Measurements from ENCODE around the gene C4B. TPM values are rescaled to one million over a fixed set of nuclear protein-coding genes. Genes with fewer than 3 reads are reported as not detected.

The C4B gene
- total and polyA plus RNA-seq, 9 of the 15 experiments (the other 6 are each of a cell fraction or from before 2014, with no cell fraction given): 0.32 to 8.8 (median 5.4) TPM

DNA sequence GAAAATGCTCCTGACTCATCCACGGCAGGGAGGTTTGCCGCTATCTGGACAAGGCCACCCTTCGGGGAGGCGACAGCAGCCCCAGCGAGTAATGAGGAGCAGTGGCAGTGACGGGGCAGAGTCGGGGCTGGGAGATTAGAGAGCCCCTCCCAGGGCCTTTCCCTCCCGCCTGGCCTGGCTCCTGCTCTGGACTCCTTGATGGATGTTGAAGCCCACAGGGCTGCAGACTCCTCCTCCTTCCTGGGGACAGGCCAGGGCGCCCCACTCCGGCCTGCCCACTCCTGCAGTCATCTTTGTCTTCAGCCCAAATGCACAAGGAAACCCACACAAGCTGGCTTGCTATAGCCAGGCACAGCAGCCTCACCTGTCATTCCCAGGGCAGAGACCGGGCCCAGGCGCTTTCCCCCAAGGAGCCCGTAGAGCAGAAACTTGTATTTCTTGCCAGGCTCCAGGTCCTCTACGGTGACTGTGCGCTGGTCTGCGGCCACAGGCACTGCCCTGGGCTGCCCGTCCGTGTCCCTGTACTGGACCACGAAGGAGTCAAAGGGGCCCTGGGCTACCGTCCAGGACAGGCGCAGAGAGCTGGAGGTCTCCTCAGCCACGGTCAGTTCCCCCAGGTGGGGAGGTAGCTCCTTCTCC, 31.3 kb downstream of the C4B start (continued):
- peak; percentile 46; the same call in 1 of the 2 replicates for TF ChIP-seq POLR2AphosphoS5 (IDR thresholded peaks at IDR 0.05; ENCODE audit: control insufficient read depth, insufficient read depth, low read depth, low read length)
- peak; percentile 60 for TF ChIP-seq DPF2 (IDR thresholded peaks at IDR 0.05)
- TF ChIP-seq MEIS2 (IDR thresholded peaks at IDR 0.05; ENCODE audit: partially characterized antibody): peak; percentile 63
- TF ChIP-seq, protein P1, sequence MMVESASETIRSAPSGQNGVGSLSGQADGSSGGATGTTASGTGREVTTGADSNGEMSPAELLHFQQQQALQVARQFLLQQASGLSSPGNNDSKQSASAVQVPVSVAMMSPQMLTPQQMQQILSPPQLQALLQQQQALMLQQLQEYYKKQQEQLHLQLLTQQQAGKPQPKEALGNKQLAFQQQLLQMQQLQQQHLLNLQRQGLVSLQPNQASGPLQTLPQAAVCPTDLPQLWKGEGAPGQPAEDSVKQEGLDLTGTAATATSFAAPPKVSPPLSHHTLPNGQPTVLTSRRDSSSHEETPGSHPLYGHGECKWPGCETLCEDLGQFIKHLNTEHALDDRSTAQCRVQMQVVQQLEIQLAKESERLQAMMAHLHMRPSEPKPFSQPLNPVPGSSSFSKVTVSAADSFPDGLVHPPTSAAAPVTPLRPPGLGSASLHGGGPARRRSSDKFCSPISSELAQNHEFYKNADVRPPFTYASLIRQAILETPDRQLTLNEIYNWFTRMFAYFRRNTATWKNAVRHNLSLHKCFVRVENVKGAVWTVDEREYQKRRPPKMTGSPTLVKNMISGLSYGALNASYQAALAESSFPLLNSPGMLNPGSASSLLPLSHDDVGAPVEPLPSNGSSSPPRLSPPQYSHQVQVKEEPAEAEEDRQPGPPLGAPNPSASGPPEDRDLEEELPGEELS (CRISPR knock-in tag; IDR thresholded peaks at IDR 0.05; ENCODE audit: borderline replicate concordance): 0 out of 2 replicates have a peak, but pooled peaks have one; percentile 30

DNA sequence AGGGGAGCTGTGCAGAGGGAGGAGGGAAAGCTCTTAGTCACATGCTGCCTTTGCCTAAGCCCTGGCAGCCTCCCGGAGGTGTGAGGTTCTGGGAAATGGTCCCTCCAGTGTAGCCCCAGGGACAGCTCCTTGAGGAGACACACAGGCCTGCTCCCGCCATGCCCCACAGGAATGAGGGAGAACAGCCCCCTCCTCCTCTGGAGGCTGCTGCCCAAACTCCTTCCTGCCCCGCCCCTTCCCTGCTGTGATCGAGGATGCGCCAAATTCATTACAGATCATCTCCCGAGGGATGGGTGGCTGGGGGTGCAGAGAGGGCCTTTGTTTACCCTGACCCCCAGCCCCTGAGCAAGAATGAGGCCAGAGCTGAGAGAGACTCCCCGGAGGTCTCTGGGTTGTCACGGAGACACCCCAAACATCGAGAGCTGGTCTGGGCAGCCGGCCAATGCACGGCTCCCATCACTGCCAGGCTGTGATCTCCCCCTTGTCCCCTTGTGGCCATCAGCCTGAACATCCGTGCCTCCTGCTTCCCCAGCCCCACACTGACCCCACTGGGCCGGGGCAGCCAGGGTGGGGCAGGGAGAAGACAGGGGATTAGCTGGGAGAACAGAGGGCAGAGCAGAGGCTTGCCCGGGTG, 32.0 kb downstream of the C4B start:
- no TSS peak for BruUV-seq (replicated peaks)
- no peaks in the 10 kb centered on the region for H3K27me3 ChIP-seq (ENCODE audit: control insufficient read depth in 2 of 2, insufficient read depth in 2 of 2, low read length in 2 of 2)
- DNase-seq (ENCODE audit: extremely low read depth in 1 of 4, low spot score in 3 of 4) (peak; percentile 40 to 62 (median 46)), FAIRE-seq (peak; percentile 44), ATAC-seq (peak; percentile 1; the same call in 2 of the 3 replicates)
- WGBS (ENCODE audit: insufficient coverage, low coverage, missing lambda C conversion rate): 61% methylated on average over 14 of the region's 14 CpGs
- H3K79me2 ChIP-seq (ENCODE audit: control insufficient read depth, insufficient read depth, low read length): peaks cover 2% of the 10 kb centered on the region; the same call in 1 of the 3 replicates
- no peaks in the 10 kb centered on the region for H3K9me3 ChIP-seq (replicated peaks; ENCODE audit: control insufficient read depth, insufficient read depth, low read depth, low read length)
- H3K9me1 ChIP-seq (ENCODE audit: control insufficient read depth, insufficient read depth, low read length): peaks cover 6% of the 10 kb centered on the region
- CTCF ChIA-PET (ENCODE audit: low intra/inter-chr PET ratio): no interaction called here
- no peaks in the 10 kb centered on the region for H4K20me1 ChIP-seq (replicated peaks; ENCODE audit: control insufficient read depth, insufficient read depth, low read length)
- no peaks in the 10 kb centered on the region for H3K36me3 ChIP-seq (ENCODE audit: control insufficient read depth, insufficient read depth, low read length)
- intact Hi-C loops (cut with micrococcal nuclease): no loop called here
- peaks cover 31 to 51% of the 10 kb centered on the region in 2 experiments for H3K4me1 ChIP-seq (replicated peaks in 1 of 2; ENCODE audit: control insufficient read depth in 2 of 2, insufficient read depth in 2 of 2, low read length in 2 of 2)
- POLR2A ChIA-PET: interaction anchor here (0.6 to 1.3 kb wide), 7 partner anchors 14 to 927 kb away, joined by 3 to 5 read pairs (median 3); partner anchors contain the start of gene DXO
- in situ Hi-C loops (cut with MboI): loop anchor here (10.0 kb wide), 1 partner anchor 92 kb away; the partner anchor contains the start of genes NELFE and SKIC2
- H2AFZ ChIP-seq (ENCODE audit: low read depth, low read length): peak overlapping the region; percentile 90
- H3K4me3 ChIP-seq: no peak overlapping the region
- peak overlapping the region; percentile 66 to 85 for H3K9ac ChIP-seq (ENCODE audit: insufficient read depth in 1 of 2, low read depth in 2 of 2, low read length in 2 of 2)
- H3K27ac ChIP-seq (ENCODE audit: extremely low read depth, low read depth, low read length): peak overlapping the region; percentile 93
- peak overlapping the region; percentile 65; the same call in 1 of the 2 replicates for H3K4me2 ChIP-seq (ENCODE audit: insufficient read depth, low read length)
- TF ChIP-seq, protein P2, sequence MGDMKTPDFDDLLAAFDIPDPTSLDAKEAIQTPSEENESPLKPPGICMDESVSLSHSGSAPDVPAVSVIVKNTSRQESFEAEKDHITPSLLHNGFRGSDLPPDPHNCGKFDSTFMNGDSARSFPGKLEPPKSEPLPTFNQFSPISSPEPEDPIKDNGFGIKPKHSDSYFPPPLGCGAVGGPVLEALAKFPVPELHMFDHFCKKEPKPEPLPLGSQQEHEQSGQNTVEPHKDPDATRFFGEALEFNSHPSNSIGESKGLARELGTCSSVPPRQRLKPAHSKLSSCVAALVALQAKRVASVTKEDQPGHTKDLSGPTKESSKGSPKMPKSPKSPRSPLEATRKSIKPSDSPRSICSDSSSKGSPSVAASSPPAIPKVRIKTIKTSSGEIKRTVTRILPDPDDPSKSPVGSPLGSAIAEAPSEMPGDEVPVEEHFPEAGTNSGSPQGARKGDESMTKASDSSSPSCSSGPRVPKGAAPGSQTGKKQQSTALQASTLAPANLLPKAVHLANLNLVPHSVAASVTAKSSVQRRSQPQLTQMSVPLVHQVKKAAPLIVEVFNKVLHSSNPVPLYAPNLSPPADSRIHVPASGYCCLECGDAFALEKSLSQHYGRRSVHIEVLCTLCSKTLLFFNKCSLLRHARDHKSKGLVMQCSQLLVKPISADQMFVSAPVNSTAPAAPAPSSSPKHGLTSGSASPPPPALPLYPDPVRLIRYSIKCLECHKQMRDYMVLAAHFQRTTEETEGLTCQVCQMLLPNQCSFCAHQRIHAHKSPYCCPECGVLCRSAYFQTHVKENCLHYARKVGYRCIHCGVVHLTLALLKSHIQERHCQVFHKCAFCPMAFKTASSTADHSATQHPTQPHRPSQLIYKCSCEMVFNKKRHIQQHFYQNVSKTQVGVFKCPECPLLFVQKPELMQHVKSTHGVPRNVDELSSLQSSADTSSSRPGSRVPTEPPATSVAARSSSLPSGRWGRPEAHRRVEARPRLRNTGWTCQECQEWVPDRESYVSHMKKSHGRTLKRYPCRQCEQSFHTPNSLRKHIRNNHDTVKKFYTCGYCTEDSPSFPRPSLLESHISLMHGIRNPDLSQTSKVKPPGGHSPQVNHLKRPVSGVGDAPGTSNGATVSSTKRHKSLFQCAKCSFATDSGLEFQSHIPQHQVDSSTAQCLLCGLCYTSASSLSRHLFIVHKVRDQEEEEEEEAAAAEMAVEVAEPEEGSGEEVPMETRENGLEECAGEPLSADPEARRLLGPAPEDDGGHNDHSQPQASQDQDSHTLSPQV (IDR thresholded peaks at IDR 0.05): peak; percentile 92; the same call in 1 of the 2 replicates
- TF ChIP-seq TFAM (CRISPR knock-in tag; conservative IDR thresholded peaks at IDR 0.05) (no peak), ZC3H4 (CRISPR knock-in tag; IDR thresholded peaks at IDR 0.05; ENCODE audit: borderline replicate concordance) (peak; percentile 74; the same call in 1 of the 2 replicates), RBM34 (IDR thresholded peaks at IDR 0.05; ENCODE audit: borderline replicate concordance, insufficient read depth, low read length) (no peak), CREBBP (IDR thresholded peaks at IDR 0.05; ENCODE audit: low read depth, low read length) (no peak), ETV1 (tag; conservative IDR thresholded peaks at IDR 0.05; ENCODE audit: low read depth) (0 out of 2 replicates have a peak, but pooled peaks have one; percentile 29)
- TF ChIP-seq, protein P3, sequence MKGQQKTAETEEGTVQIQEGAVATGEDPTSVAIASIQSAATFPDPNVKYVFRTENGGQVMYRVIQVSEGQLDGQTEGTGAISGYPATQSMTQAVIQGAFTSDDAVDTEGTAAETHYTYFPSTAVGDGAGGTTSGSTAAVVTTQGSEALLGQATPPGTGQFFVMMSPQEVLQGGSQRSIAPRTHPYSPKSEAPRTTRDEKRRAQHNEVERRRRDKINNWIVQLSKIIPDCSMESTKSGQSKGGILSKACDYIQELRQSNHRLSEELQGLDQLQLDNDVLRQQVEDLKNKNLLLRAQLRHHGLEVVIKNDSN (CRISPR knock-in tag; IDR thresholded peaks at IDR 0.05): peak; percentile 71

Data from K562 (cell line).